OCI-LY7 (cell line): ENCODE results near the gene ERC1. TPM values are rescaled to one million over a fixed set of nuclear protein-coding genes. Genes with fewer than 3 reads are reported as not detected.

Source experiments
- BruUV-seq: library from RNA; stranded (reverse); fragments of 400-500 nt; replicated peaks from 2 replicates; lab custom pipeline; 2021; lab: Mats Ljungman, UMichigan
- CTCF ChIA-PET: fragments of 300-600 bp; sonication (Branson Sonifier 250); formaldehyde crosslinking; loops from one replicate; lab custom pipeline; 2022; ENCODE audit warnings: antibody characterized with exemption; ENCODE audit not compliant: unreplicated experiment; lab: Charles Lee
- POLR2A ChIA-PET: fragments of 300-600 bp; sonication (Branson Sonifier 250); formaldehyde crosslinking; loops from one replicate; lab custom pipeline; 2022; ENCODE audit warnings: antibody characterized with exemption; lab: Charles Lee
- DNase-seq: peaks from one replicate; pipeline ENCODE4 v3.0.0-alpha.2; 2015; ENCODE audit warnings: low spot score
- H2AFZ ChIP-seq: fragments of 200-600 bp; sonication (generic), shearing (Covaris generic); 2 replicates; pipeline ENCODE4 v1.6.1; 2014; ENCODE audit warnings: mild to moderate bottlenecking, antibody characterized with exemption, low read length, moderate library complexity
- H3K27ac ChIP-seq: fragments of 200-600 bp; sonication (generic); 2 replicates; pipeline ENCODE4 v1.5.1; 2014; ENCODE audit warnings: mixed run types, low read depth, mild to moderate bottlenecking, moderate library complexity, low read length, inconsistent platforms; ENCODE audit not compliant: poor library complexity, severe bottlenecking
- H3K36me3 ChIP-seq: fragments of 200-600 bp; sonication (generic); 2 replicates; pipeline ENCODE4 v1.6.1; 2014; ENCODE audit warnings: mild to moderate bottlenecking, antibody characterized with exemption, low read length, moderate library complexity, mixed read lengths; ENCODE audit not compliant: insufficient read depth
- H3K4me1 ChIP-seq: fragments of 200-600 bp; sonication (generic); 2 replicates; pipeline ENCODE4 v1.5.1; 2014; ENCODE audit warnings: mild to moderate bottlenecking, low read length; ENCODE audit not compliant: insufficient read depth, poor library complexity, severe bottlenecking
- H3K4me2 ChIP-seq: fragments of 200-600 bp; sonication (generic); 2 replicates; pipeline ENCODE4 v1.6.1; 2014; ENCODE audit warnings: mild to moderate bottlenecking, low read length
- H3K4me3 ChIP-seq: fragments of 200-600 bp; sonication (generic); 2 replicates; pipeline ENCODE4 v1.5.1; 2014; ENCODE audit warnings: mild to moderate bottlenecking, low read depth, low read length; ENCODE audit not compliant: poor library complexity, severe bottlenecking
- H3K79me2 ChIP-seq: fragments of 200-600 bp; sonication (generic); 2 replicates; pipeline ENCODE4 v1.6.1; 2016; ENCODE audit warnings: low read depth, mild to moderate bottlenecking, low read length, moderate library complexity, mixed read lengths; ENCODE audit not compliant: insufficient read depth
- H3K9me2 ChIP-seq: fragments of 200-600 bp; sonication (generic); 2 replicates; pipeline ENCODE4 v1.6.1; 2016; ENCODE audit warnings: mild to moderate bottlenecking, low read length, mixed read lengths; ENCODE audit not compliant: insufficient read depth
- H3K9me3 ChIP-seq: fragments of 200-600 bp; sonication (generic); 2 replicates; pipeline ENCODE4 v1.6.1; 2014; ENCODE audit warnings: mild to moderate bottlenecking, mixed run types, low read length, mixed read lengths
- H4K20me1 ChIP-seq: fragments of 200-600 bp; sonication (generic); 2 replicates; pipeline ENCODE4 v1.6.1; 2014; ENCODE audit warnings: mild to moderate bottlenecking, antibody characterized with exemption, low read length, moderate library complexity, mixed read lengths; ENCODE audit not compliant: insufficient read depth
- EZH2phosphoT487 ChIP-seq: fragments of 200-600 bp; sonication (generic); IDR thresholded peaks from 2 replicates; pipeline ENCODE4 v1.6.1; 2018; ENCODE audit warnings: low read depth, borderline replicate concordance, mild to moderate bottlenecking, mixed run types, antibody characterized with exemption, low read length, moderate library complexity, mixed read lengths
- intact Hi-C: fragments of 100-400 bp; cut with micrococcal nuclease; formaldehyde crosslinking; loops from one replicate; pipeline ENCODE4 v1.10.0; 2022; ENCODE audit not compliant: unreplicated experiment
- total RNA-seq, 2 experiments: library from RNA; depleted of rRNA in 1 of 2; stranded (reverse); fragments of >200 nt in 1 of 2; shearing (Covaris generic) in 1 of 2; gene quantifications; 2 replicates each; pipeline ENCODE4 v1.2.3, GENCODE V29; 2014 to 2022
- TF ChIP-seq, protein P1 (sequence below): fragments of 200-600 bp; sonication (generic); conservative IDR thresholded peaks from 2 replicates; pipeline ENCODE4 v1.5.1; 2014; ENCODE audit warnings: mild to moderate bottlenecking, antibody characterized with exemption, low read length, moderate library complexity, mixed read lengths

The ERC1 gene
- total RNA-seq, 2 experiments from 2014 or later, result 26.9 to 86.9 TPM

DNA sequence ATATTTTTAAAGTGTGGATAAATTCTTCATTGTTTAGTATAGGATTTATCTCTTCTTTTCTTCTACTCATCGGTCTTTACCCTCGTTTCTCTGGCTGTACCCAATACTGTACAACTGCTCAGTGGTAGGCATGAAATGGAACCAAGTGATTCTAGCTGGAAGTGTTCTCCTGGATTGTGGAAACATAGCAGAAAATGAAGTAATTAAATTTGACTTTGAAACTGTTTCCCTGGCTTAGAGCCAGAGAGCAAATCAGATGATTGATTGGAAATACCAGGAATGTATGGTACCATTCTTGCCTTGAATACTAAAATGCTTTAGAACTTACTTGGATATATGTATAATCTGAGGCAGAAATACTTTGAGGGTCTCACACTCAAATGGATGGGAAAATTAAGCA is 292.3 kb downstream of the ERC1 start:
- no peak for TF ChIP-seq EZH2phosphoT487
- TF ChIP-seq, protein P1, sequence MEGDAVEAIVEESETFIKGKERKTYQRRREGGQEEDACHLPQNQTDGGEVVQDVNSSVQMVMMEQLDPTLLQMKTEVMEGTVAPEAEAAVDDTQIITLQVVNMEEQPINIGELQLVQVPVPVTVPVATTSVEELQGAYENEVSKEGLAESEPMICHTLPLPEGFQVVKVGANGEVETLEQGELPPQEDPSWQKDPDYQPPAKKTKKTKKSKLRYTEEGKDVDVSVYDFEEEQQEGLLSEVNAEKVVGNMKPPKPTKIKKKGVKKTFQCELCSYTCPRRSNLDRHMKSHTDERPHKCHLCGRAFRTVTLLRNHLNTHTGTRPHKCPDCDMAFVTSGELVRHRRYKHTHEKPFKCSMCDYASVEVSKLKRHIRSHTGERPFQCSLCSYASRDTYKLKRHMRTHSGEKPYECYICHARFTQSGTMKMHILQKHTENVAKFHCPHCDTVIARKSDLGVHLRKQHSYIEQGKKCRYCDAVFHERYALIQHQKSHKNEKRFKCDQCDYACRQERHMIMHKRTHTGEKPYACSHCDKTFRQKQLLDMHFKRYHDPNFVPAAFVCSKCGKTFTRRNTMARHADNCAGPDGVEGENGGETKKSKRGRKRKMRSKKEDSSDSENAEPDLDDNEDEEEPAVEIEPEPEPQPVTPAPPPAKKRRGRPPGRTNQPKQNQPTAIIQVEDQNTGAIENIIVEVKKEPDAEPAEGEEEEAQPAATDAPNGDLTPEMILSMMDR, result no peak
- Histone ChIP-seq H3K27ac (no peak overlapping the region), H2AFZ (no peak overlapping the region), H3K4me2 (no peak overlapping the region), H3K4me3 (no peak overlapping the region), H3K36me3 (no peaks in the 10 kb centered on the region), H3K9me3 (no peaks in the 10 kb centered on the region), H4K20me1 (no peaks in the 10 kb centered on the region), H3K79me2 (no peaks in the 10 kb centered on the region), H3K9me2 (no peaks in the 10 kb centered on the region), H3K4me1 (no peaks in the 10 kb centered on the region)
- POLR2A ChIA-PET, result interaction anchor here (0.7 to 1.1 kb wide), 3 partner anchors 15 to 365 kb away, joined by 3 read pairs; no protein-coding TSS in a partner anchor
- no TSS peak for BruUV-seq
- CTCF ChIA-PET, result no interaction called here
- no peak for DNase-seq
- intact Hi-C loops, result loop anchor here (5.0 kb wide), 1 partner anchor 299 kb away; no protein-coding TSS in a partner anchor

DNA sequence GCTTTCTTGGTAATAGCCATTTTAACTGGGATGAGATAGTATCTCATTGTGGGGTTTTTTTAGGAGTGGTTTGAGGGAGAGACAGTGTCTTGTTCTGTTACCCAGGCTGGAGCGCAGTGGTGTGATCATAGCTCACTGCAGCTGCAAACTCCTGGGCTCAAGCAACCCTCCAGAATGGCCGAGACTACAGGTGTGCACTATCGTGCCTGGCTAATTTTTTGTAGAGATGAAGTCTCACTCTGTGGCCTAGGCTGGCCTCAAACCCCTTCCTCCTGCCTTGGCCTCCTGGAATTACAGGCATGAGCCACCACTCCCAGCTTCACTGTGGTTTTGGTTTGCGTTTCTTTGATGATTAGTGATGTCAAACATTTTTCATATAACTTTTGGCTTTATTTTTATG is 293.6 kb downstream of the ERC1 start:
- Histone ChIP-seq H3K36me3 (no peaks in the 10 kb centered on the region), H3K9me3 (no peaks in the 10 kb centered on the region), H3K4me1 (peaks cover 4% of the 10 kb centered on the region), H3K4me3 (no peak overlapping the region), H3K9me2 (no peaks in the 10 kb centered on the region), H4K20me1 (no peaks in the 10 kb centered on the region), H3K4me2 (no peak overlapping the region), H2AFZ (no peak overlapping the region), H3K79me2 (no peaks in the 10 kb centered on the region), H3K27ac (no peak overlapping the region)
- TF ChIP-seq, protein P1, result no peak
- TF ChIP-seq EZH2phosphoT487, result no peak
- intact Hi-C loops, result loop anchor here (5.0 kb wide), 1 partner anchor 298 kb away; no protein-coding TSS in a partner anchor
- ChIA-PET POLR2A (no interaction called here), CTCF (no interaction called here)
- DNase-seq, result no peak
- BruUV-seq, result no TSS peak

DNA sequence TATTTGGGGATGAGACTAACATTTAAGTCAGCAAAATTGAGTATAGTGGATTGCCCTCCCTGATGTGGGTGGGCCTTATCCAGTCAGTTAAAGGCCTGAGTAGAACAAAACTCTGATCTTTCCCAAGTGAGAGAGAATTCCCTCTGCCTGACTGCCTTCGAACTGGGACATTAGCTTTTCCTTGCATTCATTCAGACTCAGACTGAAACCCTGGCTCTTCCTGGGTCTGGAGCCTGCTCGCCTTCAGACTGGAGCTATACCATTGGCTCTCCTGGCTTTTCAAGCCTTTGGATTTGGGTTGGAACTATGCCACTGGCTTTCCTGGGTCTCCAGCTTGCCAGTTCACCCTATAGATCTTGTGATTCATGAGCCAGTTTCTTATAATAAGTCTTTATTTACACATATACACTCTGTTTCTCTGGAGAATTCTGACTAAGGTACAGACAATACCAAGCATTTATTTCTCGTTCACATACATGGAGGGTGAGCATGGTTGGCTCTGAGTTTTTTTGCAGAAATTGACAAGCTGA is 296.5 kb downstream of the ERC1 start:
- no peak overlapping the region for H3K4me2 ChIP-seq
- ChIA-PET CTCF (no interaction called here), POLR2A (interaction anchor here (0.6 to 1.0 kb wide), 2 partner anchors 20 to 79 kb away, joined by 5 to 6 read pairs; no protein-coding TSS in a partner anchor)
- no TSS peak for BruUV-seq
- no peaks in the 10 kb centered on the region for H3K79me2 ChIP-seq
- H3K9me2 ChIP-seq, result no peaks in the 10 kb centered on the region
- no peaks in the 10 kb centered on the region for H3K9me3 ChIP-seq
- no peaks in the 10 kb centered on the region for H4K20me1 ChIP-seq
- no peak overlapping the region for H2AFZ ChIP-seq
- DNase-seq, result no peak
- peaks cover 9% of the 10 kb centered on the region for H3K4me1 ChIP-seq
- no peak for TF ChIP-seq EZH2phosphoT487
- TF ChIP-seq, protein P1, result no peak
- H3K36me3 ChIP-seq, result peaks cover 27% of the 10 kb centered on the region
- intact Hi-C loops, result no loop called here
- H3K27ac ChIP-seq, result no peak overlapping the region
- no peak overlapping the region for H3K4me3 ChIP-seq
